Activated CD4-positive, alpha-beta T cell treated with anti-CD3 and anti-CD28 coated beads, Interleukin-2, amount 50 U/mL, for 48 hours (primary cell): ENCODE measurements around the gene RBM10.

Source experiments
- DNase-seq, 2 experiments: peaks; one replicate each; pipeline ENCODE4 v3.0.0-alpha.2; 2020

Gene RBM10

GRCh38 chrX:47222751-47223350, 77.8 kb downstream of the RBM10 start:
- no peak for DNase-seq

DNA sequence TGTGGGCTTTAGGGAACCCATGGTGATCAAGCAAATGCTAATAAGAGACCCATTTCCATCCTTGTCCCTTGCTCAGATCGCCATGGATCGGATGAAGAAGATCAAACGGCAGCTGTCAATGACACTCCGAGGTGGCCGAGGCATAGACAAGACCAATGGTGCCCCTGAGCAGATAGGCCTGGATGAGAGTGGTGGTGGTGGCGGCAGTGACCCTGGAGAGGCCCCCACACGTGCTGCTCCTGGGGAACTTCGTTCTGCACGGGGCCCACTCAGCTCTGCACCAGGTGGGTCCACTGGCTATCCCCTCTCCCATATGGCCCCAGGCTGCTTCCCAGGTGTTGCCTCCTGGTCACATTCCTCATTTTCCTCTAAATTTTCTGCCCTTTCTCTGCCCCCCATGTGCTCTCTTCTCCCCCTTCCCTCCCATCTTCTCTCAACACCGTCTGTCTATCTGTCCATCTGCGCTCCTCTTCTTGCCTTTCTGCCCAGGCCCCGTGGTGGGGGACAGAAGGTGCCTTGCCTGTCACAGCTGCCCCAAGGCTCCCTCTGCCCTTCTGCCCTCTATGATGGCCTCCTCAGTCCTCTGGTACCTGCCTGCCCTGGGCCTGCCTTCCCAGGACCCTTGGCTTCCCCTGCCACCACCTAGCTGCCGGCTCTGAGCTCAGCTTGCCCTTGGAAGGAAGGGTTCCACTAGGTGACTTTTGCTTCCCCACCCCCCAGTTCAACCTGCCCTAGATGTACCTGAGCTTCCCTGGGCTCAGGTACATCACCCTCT, 78.6 kb downstream of the RBM10 start:
- DNase-seq: no peak

DNA sequence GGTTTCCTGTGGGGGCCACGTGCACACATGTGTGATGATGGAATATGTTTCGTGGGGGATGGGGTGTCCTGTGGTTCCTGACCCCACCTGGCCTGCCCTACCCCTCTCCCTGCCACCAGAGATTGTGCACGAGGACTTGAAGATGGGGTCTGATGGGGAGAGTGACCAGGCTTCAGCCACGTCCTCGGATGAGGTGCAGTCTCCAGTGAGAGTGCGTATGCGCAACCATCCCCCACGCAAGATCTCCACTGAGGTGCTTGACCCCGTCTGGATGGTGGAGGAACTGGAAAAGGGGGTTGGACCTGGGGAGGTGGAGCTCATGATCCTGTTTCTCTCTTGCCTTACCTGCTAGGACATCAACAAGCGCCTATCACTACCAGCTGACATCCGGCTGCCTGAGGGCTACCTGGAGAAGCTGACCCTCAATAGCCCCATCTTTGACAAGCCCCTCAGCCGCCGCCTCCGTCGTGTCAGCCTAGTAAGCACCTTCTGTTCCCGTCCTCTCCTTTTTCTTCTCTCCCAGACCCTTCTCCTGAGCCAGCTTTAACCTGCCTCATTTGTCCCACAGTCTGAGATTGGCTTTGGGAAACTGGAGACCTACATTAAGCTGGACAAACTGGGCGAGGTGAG, 79.4 kb downstream of the RBM10 start:
- DNase-seq: no peak

- no peak for DNase-seq
Observed at GRCh38 chrX:47224896-47225290, 79.9 kb downstream of the RBM10 start.

- no peak for DNase-seq
Observed at GRCh38 chrX:47226071-47226470, 81.0 kb downstream of the RBM10 start.

GRCh38 chrX:47226531-47227333, 81.7 kb downstream of the RBM10 start:
- DNase-seq: no peak

- DNase-seq: no peak
Observed at GRCh38 chrX:47227334-47227583, 82.2 kb downstream of the RBM10 start.

- no peak for DNase-seq
Observed at GRCh38 chrX:47228550-47229270, 83.7 kb downstream of the RBM10 start.

GRCh38 chrX:47229427-47229826, 84.4 kb downstream of the RBM10 start:
- DNase-seq: no peak

DNA sequence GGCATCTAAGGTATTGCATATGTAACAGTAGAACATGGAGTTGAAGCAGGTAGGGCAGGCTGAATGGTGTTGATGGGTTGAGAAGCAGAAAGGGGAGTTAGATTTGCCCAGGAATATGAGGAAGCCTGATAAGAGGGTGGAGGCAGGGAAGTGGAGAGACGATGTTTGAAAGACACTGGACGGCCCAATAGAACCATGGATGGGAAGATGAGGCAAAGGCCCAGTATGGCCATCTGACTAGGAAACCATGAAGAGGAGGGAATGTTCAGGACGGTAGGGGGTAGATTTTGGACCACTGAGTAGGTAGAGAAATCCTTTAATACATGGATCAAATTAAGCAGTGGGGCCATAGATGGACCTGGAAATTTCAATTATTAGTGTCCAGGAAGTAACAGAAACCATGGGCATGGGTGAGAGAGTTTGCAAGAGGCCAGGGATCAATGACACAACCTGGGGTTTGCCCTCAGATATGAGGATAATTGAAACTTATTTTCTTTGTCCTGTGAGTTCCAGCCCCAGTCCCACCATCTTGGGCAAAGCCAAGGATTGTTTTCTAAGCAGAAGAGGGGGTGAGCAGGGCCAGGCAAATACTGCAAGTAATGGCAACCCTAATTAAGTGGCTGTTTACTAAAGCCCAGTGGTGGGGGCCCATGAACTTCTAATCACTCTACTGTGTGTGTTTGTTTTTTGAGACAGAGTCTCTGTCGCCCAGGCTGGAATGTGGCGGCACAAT, 85.3 kb downstream of the RBM10 start:
- DNase-seq: no peak

DNA sequence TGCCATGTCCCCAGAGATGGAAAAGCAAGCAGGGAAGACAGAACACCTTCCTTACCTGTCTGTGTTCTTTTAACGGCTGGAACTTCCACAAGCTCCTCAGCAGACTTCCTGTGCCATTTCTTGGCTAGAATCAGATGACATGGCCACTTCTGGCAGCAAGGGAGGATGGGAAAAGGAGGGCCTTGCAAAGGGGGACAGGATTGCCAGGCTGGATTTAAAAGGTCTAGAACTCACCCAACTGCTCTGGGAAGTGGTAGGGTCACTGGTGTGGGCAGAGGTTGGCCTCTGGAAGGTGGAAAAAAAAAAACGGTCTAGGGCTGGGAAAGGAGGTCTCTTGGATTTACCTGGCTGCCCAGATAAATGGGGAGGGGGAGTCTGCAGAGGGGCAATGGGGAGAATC, 86.1 kb downstream of the RBM10 start:
- no peak for DNase-seq

DNA sequence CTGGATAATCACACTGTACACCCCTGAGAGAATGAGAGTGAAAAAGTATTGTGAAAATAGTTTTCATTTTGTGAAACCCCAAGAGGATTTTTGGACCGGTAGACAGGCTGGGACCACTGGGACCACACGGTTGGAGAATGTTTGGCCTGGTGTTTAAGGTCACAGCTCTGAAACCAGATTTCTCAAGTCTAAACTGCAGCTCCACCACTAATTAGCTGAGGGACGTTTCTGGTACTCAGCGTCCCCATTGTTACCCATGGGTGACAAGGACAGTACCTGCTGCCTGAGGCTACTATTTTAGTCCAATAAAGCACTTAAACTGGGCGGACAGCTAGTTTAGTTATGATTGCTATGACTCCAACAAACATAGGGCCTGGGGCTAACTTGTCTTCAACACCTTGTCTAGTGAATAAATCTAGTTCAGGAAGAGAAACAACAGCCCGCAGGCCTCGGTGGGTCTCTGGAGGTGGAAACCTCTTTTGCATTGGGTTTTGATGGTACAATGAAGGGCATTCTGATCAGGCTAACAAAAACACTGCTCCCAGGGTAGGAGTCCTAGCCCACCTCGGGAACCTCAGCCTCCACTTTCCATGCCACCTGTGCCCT, 87.3 kb downstream of the RBM10 start:
- DNase-seq: no peak

DNA sequence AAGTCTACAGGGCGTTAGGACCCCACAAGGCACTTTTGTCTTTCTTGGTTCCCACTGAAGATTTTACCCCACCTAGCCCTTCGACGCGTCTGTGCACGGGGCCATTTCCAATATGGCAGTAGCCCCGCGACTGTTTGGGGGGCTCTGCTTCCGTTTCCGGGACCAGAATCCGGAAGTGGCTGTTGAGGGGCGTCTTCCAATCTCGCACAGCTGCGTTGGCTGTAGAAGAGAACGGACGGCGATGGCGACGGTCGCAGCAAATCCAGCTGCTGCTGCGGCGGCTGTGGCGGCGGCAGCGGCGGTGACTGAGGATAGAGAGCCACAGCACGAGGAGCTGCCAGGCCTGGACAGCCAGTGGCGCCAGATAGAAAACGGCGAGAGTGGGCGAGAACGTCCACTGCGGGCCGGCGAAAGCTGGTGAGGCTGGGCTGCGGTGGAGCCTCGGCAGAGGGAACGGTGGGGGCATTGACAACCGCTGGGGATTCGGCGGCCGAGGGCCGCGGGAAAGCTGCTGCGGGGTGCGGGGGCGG, 87.8 kb downstream of the RBM10 start, which contains the start of gene USP11:
Gene USP11, plus strand, starts transcription at position 207 of the 530 bp plus-strand sequence. Its CDS starts 35 bp downstream, at position 242.
- peak; percentile 12 to 26 for DNase-seq

- DNase-seq: peak; percentile 90 to 91
Observed at GRCh38 chrX:47233333-47234113, 88.5 kb downstream of the RBM10 start.

GRCh38 chrX:47234583-47234982, 89.6 kb downstream of the RBM10 start:
- no peak for DNase-seq

DNA sequence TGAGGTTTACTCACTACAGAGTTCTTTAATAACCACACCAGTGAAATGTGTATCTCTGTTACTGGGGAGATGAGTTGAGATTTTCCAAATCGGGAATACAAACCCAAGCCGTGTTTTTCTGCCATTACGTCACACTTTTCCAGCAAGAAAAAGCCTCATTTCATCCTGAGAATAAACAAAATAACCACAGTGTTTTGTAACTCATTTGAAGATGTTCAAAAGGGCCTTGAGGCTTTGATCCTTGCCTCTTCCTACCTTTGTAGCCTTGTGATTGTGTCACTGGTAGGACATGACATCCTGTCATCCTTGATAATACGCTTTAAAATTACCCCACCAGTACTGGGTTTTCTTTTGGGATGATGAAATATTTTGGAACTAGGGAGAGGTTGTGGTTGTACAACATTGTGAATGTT, 90.7 kb downstream of the RBM10 start:
- no peak for DNase-seq
